RWPE2 (cell line): ENCODE measurements around the gene AGTRAP.

Experiments
- ATAC-seq: fragments of 200-7000 bp; cut with Tn5 transposase; 3 replicates; pipeline ENCODE4 v1.9.1; 2021; ENCODE audit warnings: low read depth
- DNase-seq: peaks from one replicate; pipeline ENCODE4 v3.0.0-alpha.2; 2020; ENCODE audit warnings: low spot score
- H3K27ac ChIP-seq: fragments of 450-650 bp; 2 replicates; pipeline ENCODE4 v1.5.1; 2017; ENCODE audit warnings: mild to moderate bottlenecking; ENCODE audit not compliant: poor library complexity, severe bottlenecking
- H3K27me3 ChIP-seq: fragments of 250-450 bp; sonication (Bioruptor Pico); 2 replicates; pipeline ENCODE4 v1.5.1; 2021; ENCODE audit warnings: mild to moderate bottlenecking, moderate library complexity; ENCODE audit not compliant: insufficient read depth, poor library complexity, severe bottlenecking
- H3K36me3 ChIP-seq: fragments of 250-450 bp; sonication (Bioruptor Pico); 2 replicates; pipeline ENCODE4 v1.5.1; 2020; ENCODE audit warnings: low read depth, mild to moderate bottlenecking, moderate library complexity
- H3K4me1 ChIP-seq: fragments of 250-450 bp; sonication (Bioruptor Pico); 2 replicates; pipeline ENCODE4 v1.5.1; 2021; ENCODE audit warnings: mild to moderate bottlenecking, moderate library complexity; ENCODE audit not compliant: insufficient read depth, poor library complexity, severe bottlenecking
- H3K4me3 ChIP-seq: fragments of 250-450 bp; sonication (Bioruptor Pico); 2 replicates; pipeline ENCODE4 v1.5.1; 2021; ENCODE audit warnings: mild to moderate bottlenecking, moderate library complexity; ENCODE audit not compliant: severe bottlenecking
- H3K9me3 ChIP-seq: fragments of 250-450 bp; sonication (Bioruptor Pico); 2 replicates; pipeline ENCODE4 v1.5.1; 2021; ENCODE audit warnings: mild to moderate bottlenecking, moderate library complexity; ENCODE audit not compliant: severe bottlenecking
- CTCF ChIP-seq: fragments of 450-650 bp; IDR thresholded peaks from one replicate; pipeline ENCODE4 v1.5.1; 2017; ENCODE audit warnings: mild to moderate bottlenecking, moderate library complexity; ENCODE audit not compliant: poor library complexity, severe bottlenecking

Gene AGTRAP

DNA sequence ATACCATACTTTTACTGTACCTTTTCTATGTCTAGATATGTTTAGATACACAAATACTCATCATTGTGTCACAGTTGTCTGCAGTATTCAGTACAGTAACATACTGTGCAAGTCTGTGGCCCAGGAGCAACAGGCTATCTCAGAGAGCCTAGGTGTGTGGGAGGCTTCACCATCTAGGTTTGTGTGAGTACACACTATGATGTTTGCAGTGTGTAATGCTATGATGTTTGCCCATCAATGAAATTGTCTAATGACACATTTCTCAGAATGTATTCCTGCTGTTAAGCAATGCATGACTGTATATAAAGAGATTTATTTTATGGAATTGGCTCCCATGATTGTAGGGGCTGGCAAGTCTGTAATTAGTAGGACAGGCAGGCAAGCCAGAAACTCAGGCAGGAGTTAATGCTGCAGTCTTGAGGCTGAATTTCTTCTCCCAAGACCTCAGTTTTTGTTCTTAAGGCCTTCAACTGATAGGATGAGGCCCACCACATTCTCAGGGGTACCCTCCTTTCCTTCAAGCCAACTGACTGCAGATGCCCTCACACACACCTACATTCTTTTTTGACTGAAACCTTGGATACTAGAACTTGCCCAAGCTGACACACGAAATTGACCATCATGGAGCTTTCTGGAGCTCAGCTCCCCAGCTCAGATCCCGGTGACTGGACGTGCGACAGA is 7.7 kb upstream of the AGTRAP start:
- H3K4me3 ChIP-seq: no peak overlapping the region
- no peak overlapping the region for H3K27ac ChIP-seq
- no peak for DNase-seq
- ATAC-seq: no peak
- no peaks in the 10 kb centered on the region for H3K36me3 ChIP-seq
- H3K9me3 ChIP-seq: no peaks in the 10 kb centered on the region
- peaks cover 5% of the 10 kb centered on the region for H3K4me1 ChIP-seq
- H3K27me3 ChIP-seq: no peaks in the 10 kb centered on the region
- no peak for TF ChIP-seq CTCF

DNA sequence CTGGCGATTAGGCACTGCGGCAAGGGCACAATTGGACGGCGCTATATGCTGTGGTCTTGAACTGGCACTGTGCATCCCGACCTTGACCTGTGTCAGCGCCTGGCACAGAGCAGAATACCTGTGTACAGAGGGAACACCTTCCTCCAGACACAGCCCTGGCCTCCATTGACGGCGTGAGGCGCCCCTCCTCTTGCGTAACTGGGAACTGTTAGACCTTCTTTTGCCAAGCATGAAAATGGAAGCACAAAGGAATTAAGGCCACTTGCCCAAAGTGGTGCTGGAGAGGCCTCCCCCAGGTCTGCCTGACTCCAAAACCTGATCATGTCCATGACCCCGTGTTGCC is 6.8 kb upstream of the AGTRAP start:
- Histone ChIP-seq H3K4me1 (peaks cover 5% of the 10 kb centered on the region), H3K4me3 (no peak overlapping the region), H3K27ac (no peak overlapping the region), H3K9me3 (no peaks in the 10 kb centered on the region), H3K36me3 (no peaks in the 10 kb centered on the region), H3K27me3 (no peaks in the 10 kb centered on the region)
- no peak for TF ChIP-seq CTCF
- DNase-seq: no peak
- ATAC-seq: no peak

DNA sequence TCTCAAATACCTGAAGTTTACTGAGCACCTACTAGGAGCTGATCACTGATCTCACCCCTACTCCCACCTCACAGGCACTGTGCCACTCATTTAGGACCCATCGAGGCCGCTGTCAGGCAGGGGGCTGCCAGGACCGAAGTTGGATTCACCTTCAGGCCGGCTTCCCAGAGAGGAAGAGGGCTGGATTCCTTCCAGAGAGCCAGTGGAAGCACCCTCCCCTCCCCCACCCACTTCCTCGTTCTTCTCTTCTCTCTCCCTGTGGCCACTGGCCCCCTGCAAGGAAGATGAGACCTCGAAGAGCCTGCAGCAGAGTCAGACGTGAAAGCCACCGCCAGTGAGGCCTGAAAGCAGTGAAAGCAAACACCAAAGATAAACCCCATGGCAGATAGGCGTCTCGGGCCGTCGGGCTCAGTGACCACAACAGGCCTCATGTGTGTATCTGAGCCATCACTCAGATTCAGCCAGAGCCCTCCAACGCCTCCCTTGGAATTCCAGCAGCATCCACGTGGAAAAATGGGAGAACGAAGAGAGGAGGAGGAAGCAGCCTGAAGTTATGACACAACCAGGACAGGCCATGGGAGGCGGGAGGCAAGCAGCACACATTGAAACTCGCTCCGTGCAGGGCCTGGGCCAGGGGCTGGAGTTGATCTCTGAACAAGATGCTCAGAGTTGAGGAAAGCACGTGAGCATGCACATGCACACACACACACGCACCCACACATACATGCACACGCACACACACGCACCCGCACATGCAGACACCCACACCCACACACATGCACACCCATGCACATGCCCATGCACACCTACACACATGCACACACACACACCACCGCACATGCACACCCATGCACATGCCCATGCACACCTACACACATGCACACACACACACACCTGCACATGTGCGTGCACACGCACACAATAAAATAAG is 6.2 kb upstream of the AGTRAP start:
- TF ChIP-seq CTCF: no peak
- no peaks in the 10 kb centered on the region for H3K27me3 ChIP-seq
- no peak for DNase-seq
- no peaks in the 10 kb centered on the region for H3K36me3 ChIP-seq
- H3K27ac ChIP-seq: peak overlapping the region; percentile 56
- no peak; the same call in 2 of the 3 replicates for ATAC-seq
- H3K9me3 ChIP-seq: no peaks in the 10 kb centered on the region
- no peak overlapping the region for H3K4me3 ChIP-seq
- peaks cover 5% of the 10 kb centered on the region for H3K4me1 ChIP-seq

DNA sequence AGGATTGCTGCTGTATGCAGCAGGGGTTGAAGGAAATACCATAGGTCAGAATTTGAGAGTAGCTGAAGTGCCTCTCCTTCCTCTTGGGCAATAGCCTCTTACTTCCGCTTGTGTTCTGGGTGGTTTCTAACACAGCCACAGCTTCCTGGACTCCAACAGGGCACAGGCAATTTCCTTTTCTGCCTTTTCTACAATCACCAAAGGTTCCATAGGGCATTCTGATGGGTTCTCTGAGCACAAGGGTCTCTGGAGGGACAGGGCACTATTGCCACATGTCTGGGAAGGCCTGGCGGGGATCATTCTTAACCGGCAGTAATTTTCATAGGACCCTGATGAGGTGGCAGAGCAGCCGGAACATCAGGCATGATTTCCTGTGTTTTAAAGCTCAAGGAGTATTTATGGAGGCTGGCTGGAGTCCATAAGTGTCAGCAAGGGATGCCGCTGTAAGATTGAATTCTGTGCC is 5.5 kb upstream of the AGTRAP start:
- H3K27ac ChIP-seq: peak overlapping the region; percentile 56
- H3K36me3 ChIP-seq: no peaks in the 10 kb centered on the region
- H3K9me3 ChIP-seq: no peaks in the 10 kb centered on the region
- ATAC-seq (peak; percentile 78), DNase-seq (no peak)
- no peak for TF ChIP-seq CTCF
- no peaks in the 10 kb centered on the region for H3K27me3 ChIP-seq
- H3K4me1 ChIP-seq: peaks cover 5% of the 10 kb centered on the region
- H3K4me3 ChIP-seq: no peak overlapping the region
